NCI-H526 treated with DMSO at 0.1 percent for 48 hours (cell line): ENCODE results near the gene XRCC1.
A peak's percentile ranks its signal among the peaks of the same experiment; 100 is the strongest.
"Not testable (repeated sequence)": the region's sequence is repeated elsewhere in the genome, so short reads cannot be mapped to it uniquely, and the experiment has no call there.

Experiments used
- DNase-seq: peaks from one replicate; lab custom pipeline; 2025; lab: John Stamatoyannopoulos, UW

XRCC1 gene

DNA sequence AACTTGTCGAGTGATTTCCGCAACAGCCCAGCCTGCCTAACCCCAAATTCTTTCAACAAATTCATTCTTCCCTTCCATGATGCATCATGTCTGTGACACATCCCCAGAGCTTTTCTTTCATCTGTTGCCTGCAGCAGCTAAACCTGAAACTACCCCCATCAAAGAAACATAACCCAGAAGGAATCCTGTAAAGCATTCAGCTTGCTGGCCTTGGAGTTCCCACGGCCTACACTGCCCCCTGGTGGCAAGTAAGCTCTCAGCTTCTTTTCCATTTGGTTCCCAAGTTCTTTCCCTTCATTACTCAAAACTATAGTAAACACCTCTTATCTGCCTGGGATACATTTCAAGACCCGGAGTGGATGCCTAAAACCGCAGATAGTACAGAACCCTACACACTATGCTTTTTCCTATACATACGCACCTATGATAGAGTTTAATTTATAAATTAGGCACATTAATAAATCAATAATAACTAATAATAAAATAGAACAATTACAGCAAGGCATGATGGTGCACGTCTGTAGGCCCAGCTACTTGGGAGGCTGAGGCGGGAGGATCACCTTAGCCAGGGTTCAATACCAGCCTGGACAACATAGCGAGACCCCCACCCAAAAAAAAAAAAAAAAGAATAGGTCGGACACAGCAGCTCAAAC, 55.8 kb downstream of the XRCC1 start:
- peak; percentile 68 for DNase-seq

DNA sequence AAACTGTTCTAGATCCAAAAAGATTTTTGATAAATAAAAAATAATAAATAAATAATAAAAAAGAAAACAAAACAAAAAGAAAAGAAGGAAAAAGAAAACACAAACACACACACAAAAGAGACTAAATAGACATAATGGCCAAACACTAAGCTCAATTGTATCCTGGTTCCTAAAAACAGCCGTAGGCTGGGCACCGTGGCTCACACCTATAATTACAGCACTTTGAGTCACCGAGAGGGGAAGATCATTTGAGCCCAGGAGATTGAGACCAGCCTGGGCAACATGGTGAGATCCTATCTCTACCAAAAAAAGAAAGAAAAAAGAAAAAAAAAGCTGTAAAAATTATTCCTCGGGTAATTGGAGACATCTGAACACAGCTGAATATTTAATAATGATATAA, 57.3 kb downstream of the XRCC1 start:
- no peak for DNase-seq

DNA sequence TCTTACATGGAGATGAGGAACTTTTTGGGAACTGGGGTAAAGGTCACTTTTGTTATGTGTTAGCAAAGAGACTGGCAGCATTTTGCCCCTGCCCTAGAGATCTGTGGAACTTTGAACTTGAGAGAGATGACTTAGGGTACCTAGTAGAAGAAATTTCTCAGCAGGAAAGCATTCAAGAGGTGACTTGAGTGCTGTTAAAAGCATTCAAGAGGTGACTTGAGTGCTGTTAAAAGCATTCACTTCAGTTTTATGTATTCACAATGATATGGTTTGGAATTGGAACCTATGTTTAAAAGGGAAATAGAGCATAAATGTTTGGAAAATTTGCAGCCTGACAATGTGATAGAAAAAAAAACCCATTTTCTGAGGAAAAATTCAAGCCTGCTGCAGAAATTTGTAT, 62.9 kb downstream of the XRCC1 start:
- not testable (repeated sequence) for DNase-seq

DNA sequence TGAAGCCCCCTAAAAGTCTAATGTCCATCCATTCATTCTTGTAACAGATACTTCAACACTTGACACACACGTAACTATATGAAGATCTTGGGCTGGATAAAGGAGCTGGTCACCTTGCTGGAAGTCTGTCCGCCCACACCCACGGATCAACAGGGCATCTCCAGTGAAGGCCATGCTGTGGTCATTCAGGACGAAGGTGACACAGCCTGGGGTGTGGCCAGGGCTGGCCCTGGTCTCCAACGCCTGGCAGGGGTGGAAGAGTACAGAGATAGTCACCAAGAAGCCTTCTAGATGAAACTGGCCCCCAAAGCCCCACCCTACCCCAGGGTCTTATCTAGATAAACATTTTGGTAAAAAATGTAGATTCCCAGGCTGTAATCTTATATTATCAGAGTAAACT, 64.0 kb downstream of the XRCC1 start:
- no peak for DNase-seq

DNA sequence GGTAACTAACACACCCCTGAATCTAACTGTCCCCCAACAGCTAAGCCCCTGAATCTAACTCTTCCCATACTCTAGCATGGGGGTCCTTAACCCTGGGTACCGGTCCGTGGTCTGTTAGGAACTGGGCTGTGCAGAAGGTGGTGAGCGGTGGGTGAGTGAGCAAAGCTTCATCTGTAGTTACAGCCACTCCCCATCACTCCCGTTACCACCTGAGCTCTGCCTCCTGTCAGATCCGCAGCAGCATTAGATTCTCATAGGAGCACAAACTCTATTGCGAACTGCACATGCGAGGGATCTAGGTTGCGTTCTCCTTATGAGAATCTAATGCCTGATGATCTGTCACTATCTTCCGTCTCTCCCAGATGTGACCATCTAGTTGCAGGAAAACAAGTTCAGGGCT, 64.6 kb downstream of the XRCC1 start:
- no peak for DNase-seq

DNA sequence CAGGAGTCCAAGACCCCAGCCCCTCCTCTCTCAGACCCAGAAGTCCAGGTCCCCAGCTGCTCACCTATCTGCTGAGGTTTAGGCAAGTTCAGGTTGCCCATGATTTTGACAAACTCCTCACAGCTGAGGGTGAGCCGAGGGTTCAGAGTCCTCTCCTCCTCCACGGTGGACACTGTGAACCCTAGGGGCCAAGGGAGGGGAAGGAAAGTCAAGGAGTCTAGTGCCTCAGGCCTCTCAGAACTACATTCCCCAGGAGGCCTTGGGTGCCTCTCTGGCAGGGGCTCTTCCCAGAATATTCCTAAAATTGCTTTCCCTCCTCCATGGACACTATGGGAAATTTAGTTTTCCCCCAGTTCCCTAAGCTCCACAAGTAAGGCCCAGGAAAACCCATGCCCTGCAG, 67.4 kb downstream of the XRCC1 start:
- no peak for DNase-seq

DNA sequence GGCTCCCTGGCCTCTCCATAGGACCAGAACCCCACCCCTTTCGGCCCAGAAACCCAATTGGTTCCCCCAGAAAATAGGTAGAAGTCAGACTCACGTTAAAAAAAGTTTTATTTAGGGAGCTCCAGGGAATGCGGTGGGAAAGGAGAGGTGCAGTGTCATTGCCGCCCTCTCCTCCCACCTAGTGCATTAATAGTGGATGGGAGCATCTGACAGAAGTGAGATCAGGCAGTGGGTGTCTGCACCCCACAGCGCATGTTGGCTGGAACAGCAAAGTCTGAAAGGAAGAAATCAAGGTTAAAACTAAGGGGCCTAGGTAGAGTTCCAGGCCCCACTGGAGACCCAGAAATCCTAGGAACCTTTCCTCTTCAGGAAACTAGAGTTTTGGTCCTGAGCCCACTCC, 68.7 kb downstream of the XRCC1 start:
- DNase-seq: no peak

DNA sequence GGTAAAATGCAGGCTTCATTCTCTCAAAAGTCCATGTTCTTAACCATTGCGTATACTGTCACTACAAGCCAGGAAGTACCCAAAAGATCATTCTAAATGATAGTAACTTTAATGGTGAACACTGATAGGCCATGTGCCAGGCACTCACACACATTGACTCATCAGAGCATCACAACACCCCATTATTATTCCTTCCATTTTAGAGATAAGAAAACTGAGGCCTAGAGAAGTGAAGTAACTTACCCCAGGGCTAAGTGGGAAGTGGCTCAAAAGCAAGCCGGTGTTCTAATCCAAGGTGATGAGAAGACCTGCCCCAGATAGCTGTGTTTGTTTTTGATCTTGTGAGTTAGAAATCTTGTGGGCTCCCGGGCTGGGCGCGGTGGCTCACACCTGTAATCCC, 69.4 kb downstream of the XRCC1 start:
- no peak for DNase-seq

DNA sequence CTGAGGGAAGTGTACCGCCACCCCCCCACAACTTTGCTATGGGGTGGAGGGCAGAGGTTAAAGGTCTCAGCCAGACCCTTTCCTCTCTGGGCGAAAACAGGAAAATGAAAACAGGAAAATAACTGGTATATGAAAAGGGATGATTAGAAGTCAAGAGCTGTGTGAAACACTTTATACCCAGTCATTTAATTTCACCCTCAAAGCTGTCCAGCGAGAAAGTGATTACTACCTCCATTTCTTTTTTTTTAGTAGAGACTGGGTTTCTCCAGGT, 70.2 kb downstream of the XRCC1 start:
- no peak for DNase-seq

DNA sequence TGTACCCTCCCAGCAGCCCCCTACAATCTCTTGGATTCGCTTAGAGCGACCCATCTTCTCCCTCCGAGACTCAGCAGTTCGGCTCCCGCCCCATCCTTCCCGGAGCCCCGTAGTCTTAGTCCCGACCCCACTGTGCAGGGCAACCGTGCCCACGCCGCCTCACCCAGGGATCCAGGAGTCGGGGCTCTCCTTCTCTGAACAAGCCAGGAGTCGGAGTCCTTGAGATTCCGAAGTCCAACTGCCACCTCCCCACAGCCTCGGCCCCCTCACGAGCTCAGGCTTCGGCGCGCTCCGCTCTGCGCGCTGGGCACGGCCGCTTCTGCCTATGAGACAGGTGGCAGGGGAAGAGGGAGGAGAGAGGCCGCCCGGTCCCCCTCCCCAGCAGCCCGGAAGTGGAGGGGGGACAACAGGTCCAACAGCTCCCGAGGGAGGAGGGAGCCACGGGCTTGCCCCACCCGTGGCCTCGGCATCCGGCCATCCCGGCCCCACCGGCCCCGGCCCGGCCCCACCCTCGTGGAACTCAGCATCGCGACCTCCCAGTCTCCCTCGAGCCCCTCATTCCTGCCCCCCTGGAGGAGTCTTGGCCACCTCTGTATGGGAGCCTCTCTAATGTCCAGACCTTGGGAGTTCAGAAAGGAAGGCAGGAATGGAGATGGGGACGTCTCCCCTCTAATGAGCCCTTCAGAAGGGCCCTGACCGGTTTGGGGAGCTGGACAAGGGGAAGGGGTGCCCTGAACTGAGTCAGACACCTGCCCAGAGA, 70.7 kb downstream of the XRCC1 start, which contains the start of gene PHLDB3:
PHLDB3 (minus strand) TSS at position 321 of the 760 bp plus-strand sequence. CDS start 628 bp downstream, outside the sequence.
- DNase-seq: peak; percentile 41

DNA sequence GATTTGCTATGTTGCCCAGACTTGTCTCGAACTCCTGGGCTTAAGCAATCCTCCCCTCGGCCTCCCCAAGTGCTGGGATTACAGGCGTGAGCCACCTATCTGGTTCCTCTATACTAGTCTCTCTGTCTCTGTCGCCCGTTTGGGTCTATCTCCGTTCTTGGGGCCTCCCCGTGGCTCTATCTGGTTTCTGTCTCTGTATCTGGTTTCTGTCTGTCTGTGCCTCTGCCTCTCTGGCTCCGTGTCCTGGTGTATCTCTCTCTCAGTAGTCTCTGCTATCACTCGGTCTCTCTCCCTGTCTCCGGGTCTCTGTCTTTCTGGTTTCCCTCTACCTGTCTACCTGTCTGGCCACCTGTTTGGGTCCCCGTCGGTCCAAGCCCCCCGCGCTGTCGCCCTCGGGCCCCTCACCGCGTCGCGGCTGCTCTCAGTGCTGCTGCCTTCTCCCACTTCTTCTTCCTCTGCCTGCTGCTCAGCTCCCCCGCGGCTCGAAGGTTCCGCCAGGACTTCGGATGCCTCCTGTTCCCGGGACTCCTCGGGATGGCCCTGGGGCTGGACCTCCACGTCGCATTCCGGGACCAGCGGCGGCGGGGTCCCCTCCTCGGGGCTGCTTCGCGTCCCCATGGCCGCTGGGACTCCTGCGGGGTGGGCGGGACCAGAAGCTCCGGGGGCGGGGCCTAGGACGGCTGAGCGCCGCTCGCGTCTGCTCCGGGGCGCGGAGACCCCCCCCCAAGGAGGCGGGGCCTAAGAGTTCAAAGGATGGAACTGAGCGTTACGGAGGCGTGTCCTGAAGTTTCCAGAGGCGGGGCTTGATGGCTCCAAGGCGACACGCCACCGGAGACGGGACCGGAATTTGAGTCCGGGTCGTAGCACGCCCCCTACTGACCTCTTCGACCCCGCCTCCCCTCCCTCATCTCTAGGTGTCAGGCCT, 71.6 kb downstream of the XRCC1 start:
- peak; percentile 89 for DNase-seq

DNA sequence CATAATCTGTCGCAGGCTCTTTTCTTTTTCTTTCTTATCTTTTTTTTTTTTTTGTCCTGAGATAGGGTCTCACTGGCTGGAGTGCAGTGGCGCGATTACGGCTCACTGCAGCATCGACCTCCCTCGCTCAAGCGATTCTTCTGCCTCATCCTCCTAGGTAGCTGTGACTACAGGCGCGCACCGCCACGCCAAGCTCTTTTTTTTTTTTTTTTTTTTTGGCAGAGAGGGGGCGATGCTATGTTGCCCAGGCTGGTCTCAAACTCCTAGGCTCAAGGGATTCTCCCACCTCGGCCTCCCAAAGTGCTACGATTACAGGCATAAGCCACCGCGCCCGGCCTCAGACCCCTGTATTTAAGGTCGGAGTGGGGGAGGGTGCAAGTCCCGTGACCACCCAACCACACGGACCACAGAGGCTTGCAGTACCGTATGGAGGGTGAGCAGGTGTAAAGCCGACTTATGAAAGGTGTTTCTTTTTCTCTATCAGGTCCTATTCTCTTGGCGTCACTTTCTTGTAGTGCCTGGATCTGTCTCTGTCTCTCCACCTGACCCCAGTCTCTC, 72.8 kb downstream of the XRCC1 start:
- no peak for DNase-seq

DNA sequence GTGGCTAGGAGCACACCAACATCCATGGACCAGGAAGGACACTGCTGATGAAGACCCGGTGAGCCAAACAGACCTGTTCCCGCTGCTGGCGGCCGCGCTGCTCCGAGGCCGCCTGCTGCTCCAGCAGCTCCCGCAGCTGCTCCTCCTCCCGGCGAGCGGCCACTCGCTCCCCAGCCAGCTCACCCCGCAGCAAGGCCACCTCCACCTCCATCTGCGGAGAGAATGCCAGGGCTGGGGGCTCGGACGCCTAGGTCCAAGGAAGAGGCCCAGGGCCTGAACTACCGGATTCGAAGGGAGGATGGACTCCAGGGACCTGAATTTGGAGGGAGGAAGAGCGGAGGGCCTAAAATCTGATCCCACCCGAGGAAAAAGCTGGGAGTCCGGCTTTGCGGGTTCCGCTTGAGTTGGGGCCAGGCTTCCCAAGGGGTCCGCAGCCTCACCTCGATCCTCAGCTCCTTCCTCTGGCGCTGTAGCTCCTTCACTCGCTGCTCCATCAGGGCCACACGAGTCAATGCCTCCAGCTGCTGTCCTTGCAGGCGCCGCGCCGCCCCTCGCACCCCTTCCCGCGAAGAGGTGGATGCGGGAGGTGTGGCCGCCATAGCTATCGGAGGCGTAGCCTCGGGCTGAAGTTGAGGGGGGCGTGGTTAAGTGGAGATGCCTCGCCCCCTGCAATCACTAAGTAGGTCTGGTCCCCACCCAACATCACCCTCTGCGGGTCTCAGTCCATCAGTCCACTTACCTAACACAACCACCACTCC, 73.5 kb downstream of the XRCC1 start:
- DNase-seq: no peak

DNA sequence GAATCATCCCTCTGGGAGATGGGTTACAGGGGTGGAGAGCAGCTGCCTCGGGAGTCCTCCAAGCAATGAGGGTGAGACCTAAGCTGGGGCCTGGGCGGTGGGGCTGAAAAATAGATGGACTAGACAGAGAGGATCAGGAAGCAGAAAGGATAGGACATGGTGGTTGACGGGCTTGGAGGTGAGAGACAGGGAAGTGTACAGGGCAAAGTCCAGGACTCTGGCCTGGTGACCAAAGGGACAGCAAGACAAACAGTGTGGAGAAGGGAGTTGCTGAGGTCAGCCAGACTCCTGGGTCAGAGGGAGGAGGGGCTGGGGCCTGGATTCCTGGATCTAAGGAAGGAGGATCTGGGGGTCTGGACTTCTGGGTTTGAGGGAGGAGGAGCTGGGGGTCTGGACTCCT, 76.3 kb downstream of the XRCC1 start:
- DNase-seq: no peak

DNA sequence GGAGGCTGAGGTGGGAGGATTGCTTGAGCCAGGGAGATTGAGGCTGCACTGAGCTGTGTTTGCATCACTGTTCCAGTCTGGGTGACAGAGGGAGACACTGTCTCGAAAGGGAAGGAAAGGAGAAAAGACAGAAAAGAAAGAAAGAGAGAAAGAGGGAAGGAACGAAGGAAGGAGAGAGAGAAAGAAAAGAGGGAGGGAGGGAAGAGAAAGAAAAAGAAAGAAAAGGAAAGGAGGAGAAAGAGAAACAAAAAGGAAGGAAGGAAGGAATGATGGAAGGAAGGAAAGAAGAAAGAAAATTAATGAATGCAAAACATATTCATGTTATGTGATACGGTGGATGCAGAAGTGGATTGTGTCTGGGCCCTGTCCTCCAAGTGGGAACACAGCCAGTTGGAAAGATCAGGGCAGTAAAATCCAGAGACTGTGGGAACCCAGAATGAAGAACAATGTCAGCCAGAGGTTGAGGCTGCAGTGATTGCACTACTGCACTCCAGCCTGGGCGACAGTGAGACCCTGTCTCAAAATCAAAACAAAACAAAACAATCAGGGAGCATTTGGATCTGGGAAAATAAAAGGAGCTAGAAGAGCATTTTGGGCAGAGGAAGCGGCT, 77.0 kb downstream of the XRCC1 start:
- no peak for DNase-seq

DNA sequence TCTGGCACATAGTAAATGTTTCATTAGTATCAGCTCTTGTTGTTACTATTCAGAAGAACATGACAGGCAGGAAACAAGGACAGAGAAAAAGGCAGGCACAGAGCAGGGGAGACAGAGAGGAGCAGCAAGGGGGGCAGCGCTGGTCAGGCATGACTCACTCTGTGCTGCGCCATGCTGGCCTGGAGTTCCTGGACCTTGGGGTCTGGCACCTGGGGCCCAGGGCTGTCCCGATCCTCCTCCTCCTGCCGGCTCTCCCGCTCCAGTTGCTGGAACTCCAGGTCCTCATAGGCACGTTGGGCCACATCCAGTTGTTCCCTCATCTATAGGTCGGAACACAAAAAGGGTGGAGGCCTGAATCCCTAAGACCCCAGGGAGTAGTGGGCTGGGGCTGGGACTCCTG, 78.4 kb downstream of the XRCC1 start:
- DNase-seq: no peak

DNA sequence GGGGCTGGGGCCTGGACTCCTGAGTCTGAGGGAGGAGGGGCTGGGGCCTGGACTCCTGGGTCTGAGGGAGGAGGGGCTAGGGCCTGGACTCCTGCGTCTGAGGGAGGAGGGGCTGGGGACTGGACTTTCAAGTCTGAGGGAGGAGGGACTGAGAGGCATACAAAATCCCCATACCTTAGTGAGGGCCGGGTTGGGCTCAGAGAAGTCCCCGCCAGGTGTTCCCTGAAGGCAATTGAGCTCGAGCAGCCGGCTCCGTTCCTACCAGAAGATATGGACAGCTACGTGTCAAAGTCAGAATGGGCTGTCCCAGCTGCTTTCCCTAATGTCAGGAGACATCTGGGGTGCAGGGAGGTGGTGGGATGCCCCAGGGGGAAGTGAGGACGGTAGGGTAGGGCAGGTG, 80.2 kb downstream of the XRCC1 start:
- DNase-seq: no peak
